HG02981 (cell line): Measurements from ENCODE around the gene FAM120C.

ENCODE experiments used
- ATAC-seq: cut with Tn5 transposase; IDR thresholded peaks from one replicate; pipeline ENCODE4 v1.9.1; 2021; ENCODE audit warnings: mild to moderate bottlenecking, moderate library complexity; ENCODE audit not compliant: unreplicated experiment

FAM120C gene

GRCh38 chrX:54043056-54043455 is 140.0 kb downstream of the FAM120C start:
- ATAC-seq = no peak

GRCh38 chrX:54042609-54043021 is 140.4 kb downstream of the FAM120C start:
- no peak for ATAC-seq

GRCh38 chrX:54030329-54030728 is 152.7 kb downstream of the FAM120C start:
- no peak for ATAC-seq

- ATAC-seq = no peak
Measured at GRCh38 chrX:54029529-54030143, 153.4 kb downstream of the FAM120C start.

GRCh38 chrX:54024350-54024749 is 158.7 kb downstream of the FAM120C start:
- no peak for ATAC-seq
